Progenitor cell of endocrine pancreas (in vitro differentiated cells): ENCODE results near the gene SRCIN1. TPM values are rescaled to one million over a fixed set of nuclear protein-coding genes. Genes with fewer than 3 reads are reported as not detected.
A peak's percentile ranks its signal among the peaks of the same experiment; 100 is the strongest.

Source experiments
- DNase-seq: peaks from one replicate; pipeline ENCODE4 v3.0.0; 2021; ENCODE audit warnings: low spot score; ENCODE audit not compliant: unreplicated experiment
- H3K27ac Mint-ChIP-seq: 2 replicates; pipeline ENCODE4 v1.8.0; 2021; ENCODE audit warnings: mild to moderate bottlenecking, moderate library complexity, mixed read lengths
- H3K27me3 Mint-ChIP-seq: 2 replicates; pipeline ENCODE4 v1.8.0; 2021; ENCODE audit warnings: mixed read lengths
- H3K36me3 Mint-ChIP-seq: 2 replicates; pipeline ENCODE4 v1.8.0; 2022; ENCODE audit warnings: mixed read lengths; ENCODE audit not compliant: insufficient read depth
- H3K4me1 Mint-ChIP-seq: 2 replicates; pipeline ENCODE4 v1.8.0; 2021; ENCODE audit warnings: low read depth, mixed read lengths
- H3K4me3 Mint-ChIP-seq: 2 replicates; pipeline ENCODE4 v1.8.0; 2021; ENCODE audit warnings: low read depth, mild to moderate bottlenecking, moderate library complexity, mixed read lengths
- H3K9me3 Mint-ChIP-seq: 2 replicates; pipeline ENCODE4 v1.8.0; 2021; ENCODE audit warnings: low read depth, mixed read lengths
- total RNA-seq: library from RNA; stranded (reverse); gene quantifications from 2 replicates; pipeline ENCODE4 v1.2.1, GENCODE V29; 2021
- TF ChIP-seq, protein P1 (sequence below): fragments of 200-600 bp; sonication (generic); IDR thresholded peaks from one replicate; pipeline ENCODE4 v1.5.0; 2021; ENCODE audit warnings: antibody characterized with exemption, mild to moderate bottlenecking; ENCODE audit not compliant: unreplicated experiment

Gene SRCIN1
- total RNA-seq, 1 donor from 2014 or later, result 13.8 TPM

GRCh38 chr17:38585918-38586529 is 19.7 kb downstream of the SRCIN1 start:
- TF ChIP-seq, protein P1, sequence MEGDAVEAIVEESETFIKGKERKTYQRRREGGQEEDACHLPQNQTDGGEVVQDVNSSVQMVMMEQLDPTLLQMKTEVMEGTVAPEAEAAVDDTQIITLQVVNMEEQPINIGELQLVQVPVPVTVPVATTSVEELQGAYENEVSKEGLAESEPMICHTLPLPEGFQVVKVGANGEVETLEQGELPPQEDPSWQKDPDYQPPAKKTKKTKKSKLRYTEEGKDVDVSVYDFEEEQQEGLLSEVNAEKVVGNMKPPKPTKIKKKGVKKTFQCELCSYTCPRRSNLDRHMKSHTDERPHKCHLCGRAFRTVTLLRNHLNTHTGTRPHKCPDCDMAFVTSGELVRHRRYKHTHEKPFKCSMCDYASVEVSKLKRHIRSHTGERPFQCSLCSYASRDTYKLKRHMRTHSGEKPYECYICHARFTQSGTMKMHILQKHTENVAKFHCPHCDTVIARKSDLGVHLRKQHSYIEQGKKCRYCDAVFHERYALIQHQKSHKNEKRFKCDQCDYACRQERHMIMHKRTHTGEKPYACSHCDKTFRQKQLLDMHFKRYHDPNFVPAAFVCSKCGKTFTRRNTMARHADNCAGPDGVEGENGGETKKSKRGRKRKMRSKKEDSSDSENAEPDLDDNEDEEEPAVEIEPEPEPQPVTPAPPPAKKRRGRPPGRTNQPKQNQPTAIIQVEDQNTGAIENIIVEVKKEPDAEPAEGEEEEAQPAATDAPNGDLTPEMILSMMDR, result no peak
- no peaks in the 10 kb centered on the region for H3K36me3 Mint-ChIP-seq
- H3K27ac Mint-ChIP-seq, result no peak overlapping the region
- DNase-seq, result no peak
- H3K4me3 Mint-ChIP-seq, result no peak overlapping the region
- peaks cover 36% of the 10 kb centered on the region for H3K27me3 Mint-ChIP-seq
- H3K9me3 Mint-ChIP-seq, result no peaks in the 10 kb centered on the region
- peaks cover 8% of the 10 kb centered on the region for H3K4me1 Mint-ChIP-seq

DNA sequence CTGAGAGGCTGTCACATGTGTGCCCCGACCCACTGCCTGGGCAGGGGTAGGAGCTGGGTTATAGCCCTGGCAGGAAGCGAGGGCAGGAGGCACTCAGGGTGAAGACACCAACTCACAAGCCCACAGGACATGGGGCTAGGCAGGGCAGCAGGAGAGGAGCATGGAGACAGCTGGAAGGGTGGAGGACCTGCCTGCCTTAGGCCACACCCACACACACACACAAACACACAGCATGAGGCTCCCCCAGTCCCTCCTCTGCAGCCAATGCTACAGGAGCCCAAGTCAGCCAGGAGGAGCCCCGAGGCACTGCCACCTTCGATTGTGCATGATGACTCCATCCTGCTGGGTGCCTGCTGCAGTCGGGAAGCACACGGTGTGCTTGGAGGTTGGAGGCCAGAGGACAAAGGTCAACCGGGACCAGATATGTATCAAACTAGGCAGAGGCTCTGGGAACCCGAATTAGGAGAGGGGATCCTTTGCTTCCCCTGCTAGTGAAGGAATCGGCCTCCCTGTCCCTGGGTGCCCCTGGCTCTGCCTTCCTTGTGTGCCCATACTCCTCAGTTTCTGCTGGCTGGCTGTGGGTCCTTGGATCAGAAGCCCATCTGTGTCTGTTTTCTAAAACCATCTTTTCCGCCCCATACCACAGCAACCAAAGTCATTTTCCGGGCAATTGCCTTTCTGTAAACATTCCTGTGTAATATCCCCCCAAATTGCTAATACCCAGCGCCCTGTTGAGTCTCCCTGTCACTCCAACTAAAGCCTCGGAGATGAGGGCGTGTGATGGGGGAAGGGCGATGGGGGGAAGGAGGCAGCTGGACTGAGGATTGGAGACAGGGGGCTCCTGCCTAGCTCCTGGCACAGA is 20.5 kb downstream of the SRCIN1 start:
- H3K4me1 Mint-ChIP-seq, result peaks cover 8% of the 10 kb centered on the region
- H3K9me3 Mint-ChIP-seq, result no peaks in the 10 kb centered on the region
- H3K27me3 Mint-ChIP-seq, result peaks cover 42% of the 10 kb centered on the region
- no peak for DNase-seq
- TF ChIP-seq, protein P1, result no peak
- H3K36me3 Mint-ChIP-seq, result no peaks in the 10 kb centered on the region
- no peak overlapping the region for H3K4me3 Mint-ChIP-seq
- H3K27ac Mint-ChIP-seq, result no peak overlapping the region

- Mint-ChIP-seq H3K9me3 (no peaks in the 10 kb centered on the region), H3K4me3 (no peak overlapping the region), H3K36me3 (no peaks in the 10 kb centered on the region), H3K27ac (peak overlapping the region; percentile 29), H3K27me3 (peaks cover 50% of the 10 kb centered on the region), H3K4me1 (peaks cover 8% of the 10 kb centered on the region)
- TF ChIP-seq, protein P1, result peak; percentile 99
- DNase-seq, result peak; percentile 59
Measured at GRCh38 chr17:38584350-38584925, 21.3 kb downstream of the SRCIN1 start.

GRCh38 chr17:38583828-38584349 is 21.9 kb downstream of the SRCIN1 start:
- DNase-seq, result no peak
- Mint-ChIP-seq H3K9me3 (no peaks in the 10 kb centered on the region), H3K36me3 (no peaks in the 10 kb centered on the region), H3K4me3 (no peak overlapping the region), H3K27me3 (peaks cover 54% of the 10 kb centered on the region), H3K27ac (peak overlapping the region; percentile 88), H3K4me1 (peaks cover 8% of the 10 kb centered on the region)
- TF ChIP-seq, protein P1, result no peak

DNA sequence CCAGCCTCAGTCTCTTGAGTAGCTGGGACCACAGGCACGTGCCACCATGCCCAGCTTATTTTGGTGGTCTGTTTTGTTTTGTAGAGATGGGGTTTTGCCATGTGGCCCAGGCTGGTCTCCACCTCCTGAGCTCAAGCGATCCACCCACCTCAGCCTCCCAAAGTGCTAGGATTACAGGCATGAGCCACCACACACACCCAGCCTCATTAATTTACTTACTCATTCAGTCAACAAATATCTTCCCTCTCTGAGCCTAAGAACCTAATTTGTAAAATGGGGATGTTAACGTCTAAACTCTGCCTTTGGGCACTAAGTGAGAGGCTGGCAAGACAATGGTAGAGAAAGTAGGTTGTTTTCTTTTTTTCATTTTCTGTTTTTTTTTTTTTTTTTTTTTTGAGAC is 22.6 kb downstream of the SRCIN1 start:
- Mint-ChIP-seq H3K4me1 (peaks cover 8% of the 10 kb centered on the region), H3K9me3 (no peaks in the 10 kb centered on the region), H3K27ac (no peak overlapping the region), H3K27me3 (peaks cover 53% of the 10 kb centered on the region), H3K4me3 (no peak overlapping the region), H3K36me3 (no peaks in the 10 kb centered on the region)
- TF ChIP-seq, protein P1, result no peak
- DNase-seq, result no peak
